Measurements from ENCODE around the gene TMPRSS15. TPM values are rescaled to one million over a fixed set of nuclear protein-coding genes. Genes with fewer than 3 reads are reported as not detected.
"Not testable (repeated sequence)": the region's sequence is repeated elsewhere in the genome, so short reads cannot be mapped to it uniquely, and the experiment has no call there.

TMPRSS15 gene
- 0.02 and 0.12 TPM in 2 replicates for total RNA-seq (2014; rRNA removed; shearing (Covaris generic))

DNA sequence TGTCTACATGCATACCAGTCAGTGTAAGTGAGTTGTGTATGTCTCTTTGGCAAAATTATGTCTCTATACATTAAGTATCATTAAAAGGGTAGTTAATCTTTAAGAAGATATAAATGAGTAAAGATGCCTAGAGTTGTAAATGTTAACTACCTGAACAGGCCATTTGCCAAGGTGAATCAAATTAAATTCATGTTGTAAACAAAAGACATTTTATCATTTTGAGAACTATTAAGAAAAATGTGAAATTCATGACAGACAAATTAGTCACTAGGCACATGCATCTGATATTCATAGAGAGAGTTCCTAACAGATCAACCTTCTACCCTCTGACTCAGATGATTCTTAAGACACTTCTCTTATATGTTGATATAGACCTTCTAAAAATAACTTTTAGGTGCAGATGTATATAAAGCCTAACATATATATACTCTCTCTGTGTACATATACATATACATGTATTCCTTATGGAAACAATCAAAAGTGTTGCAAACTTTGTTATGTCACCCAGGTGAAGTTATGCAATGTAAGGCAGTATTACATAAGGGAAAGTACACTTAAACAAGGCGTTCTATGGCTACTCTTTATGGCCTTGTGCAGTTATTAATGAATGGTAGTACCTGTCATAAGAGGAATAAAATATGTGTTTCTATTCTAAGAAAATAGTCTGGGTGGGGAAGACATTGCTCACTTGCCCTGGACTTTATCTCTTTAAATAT, at the start of gene TMPRSS15:
Gene TMPRSS15 (minus strand): TSS at position 51 of the 716 bp plus-strand sequence. CDS start 163 bp downstream, outside the sequence.
- DNase-seq (ENCODE audit: low spot score), result no peak

DNA sequence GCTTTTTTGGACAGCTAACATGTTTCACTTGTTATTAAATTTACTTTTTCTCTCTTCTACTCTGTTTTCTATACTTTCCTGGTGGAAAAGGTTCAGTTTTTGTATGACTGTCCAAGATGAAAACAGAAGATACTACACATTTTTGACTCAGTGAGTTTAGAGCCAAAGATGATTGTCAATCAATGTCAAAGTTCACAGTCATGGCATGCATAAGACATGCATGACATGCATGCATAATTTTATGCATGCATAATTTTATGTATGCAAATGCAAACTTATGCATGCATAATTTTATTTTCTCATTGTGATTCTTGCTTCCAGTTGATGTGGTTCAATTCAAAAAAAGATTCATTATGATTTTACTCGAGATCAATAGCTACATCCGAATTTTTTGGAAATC, 48.1 kb upstream of the TMPRSS15 start:
- no peak for DNase-seq (ENCODE audit: low spot score)

DNA sequence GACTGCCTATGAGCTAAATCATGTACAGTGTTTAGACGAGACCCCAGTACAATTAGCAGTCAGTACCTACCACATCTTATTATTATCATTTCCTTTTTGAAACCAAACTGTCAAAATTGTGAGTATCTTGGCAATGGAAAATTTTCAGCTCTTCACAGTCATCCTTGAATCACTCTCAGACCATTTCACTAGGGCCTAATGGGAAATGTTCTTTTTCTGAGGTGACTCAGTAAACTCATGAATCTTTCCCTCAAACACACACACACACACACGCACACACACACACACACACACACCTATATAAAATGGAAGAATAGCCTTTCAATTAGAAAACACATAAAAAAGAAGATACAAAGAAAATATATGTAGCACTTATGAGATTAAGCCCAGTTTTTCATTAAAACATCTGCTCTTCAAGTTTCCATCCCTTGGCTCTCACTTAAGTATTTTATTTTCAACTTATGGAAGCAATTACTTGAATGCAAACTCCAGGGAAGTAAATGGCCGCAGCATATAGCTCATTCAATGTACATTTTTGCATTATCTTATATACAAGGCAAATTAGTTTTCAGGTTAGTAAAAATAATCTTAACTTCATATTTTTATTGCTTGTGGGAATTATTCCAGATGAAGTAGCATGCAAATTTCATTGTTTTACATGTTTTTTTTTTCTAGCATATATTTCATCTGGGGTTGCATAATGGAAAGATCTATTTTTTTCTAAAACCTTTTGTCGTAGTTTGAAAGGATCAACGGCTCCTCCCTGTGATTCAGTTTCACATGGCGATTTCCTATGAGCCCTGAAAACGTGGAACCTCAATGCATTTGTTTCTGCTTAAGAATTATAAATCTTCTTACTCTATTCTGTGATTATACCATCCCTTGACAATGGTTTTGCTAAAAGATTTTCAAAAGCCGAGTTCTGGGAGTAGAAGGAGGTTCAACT, 46.3 kb upstream of the TMPRSS15 start:
- no peak for DNase-seq (ENCODE audit: low spot score)

DNA sequence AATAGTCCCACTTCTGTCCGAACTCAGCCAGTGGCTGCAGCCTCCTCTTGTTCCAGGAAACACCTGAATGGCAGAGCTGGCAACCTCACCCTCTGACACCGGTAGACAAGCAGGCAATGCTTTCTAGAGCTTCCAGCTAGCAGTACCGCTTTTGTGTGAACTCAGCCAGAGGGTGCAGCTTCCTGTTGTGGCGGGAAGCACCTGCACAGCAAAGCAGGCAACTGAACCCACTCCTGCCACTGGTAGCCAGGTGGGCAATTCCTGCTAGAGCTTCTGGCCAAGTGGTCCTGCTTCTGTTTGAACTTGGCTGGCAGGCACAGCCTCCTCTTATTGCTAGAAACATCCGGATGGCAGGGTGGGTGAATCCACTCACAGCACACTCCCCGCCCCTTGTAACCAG, 40.1 kb upstream of the TMPRSS15 start:
- no peak for DNase-seq (ENCODE audit: low spot score)

DNA sequence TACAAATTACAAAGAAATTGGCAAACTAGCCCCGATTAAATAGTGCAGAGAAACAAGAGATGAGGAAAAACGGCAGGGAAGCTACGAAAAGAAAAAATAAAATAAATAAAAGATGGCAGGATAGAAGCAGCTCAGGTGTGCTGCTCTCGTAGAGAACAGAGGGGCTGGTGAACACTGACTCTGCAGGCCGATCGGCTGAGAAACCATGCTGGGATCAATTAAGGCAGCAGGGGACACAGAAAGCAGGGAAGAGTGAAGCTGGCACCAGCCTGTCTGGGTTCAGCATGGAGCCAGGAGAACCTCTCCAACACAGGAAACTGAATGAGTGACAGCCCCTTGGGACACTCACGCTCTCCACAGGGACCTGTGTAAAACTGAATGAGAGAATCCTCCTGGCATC, 39.5 kb upstream of the TMPRSS15 start:
- no peak for DNase-seq (ENCODE audit: low spot score)

DNA sequence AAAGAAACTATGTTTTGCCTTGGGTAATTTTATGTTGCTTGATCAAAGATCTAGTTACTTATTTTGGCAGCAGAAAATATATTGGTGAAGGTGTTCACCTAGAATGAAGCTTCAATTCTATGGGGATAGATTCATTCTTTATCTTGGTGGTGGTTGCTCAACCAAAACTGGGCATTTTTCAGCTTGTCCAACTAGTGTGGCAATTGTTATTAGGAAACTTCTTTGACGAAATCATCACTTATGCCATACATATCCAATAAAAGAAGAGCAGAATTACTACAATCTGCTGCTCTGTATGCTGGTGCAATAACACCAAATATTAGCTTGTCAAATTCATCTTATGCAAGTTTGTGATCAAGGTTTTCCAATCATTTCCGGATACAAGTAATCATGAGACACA, 26.8 kb upstream of the TMPRSS15 start:
- no peak for DNase-seq (ENCODE audit: low spot score)

DNA sequence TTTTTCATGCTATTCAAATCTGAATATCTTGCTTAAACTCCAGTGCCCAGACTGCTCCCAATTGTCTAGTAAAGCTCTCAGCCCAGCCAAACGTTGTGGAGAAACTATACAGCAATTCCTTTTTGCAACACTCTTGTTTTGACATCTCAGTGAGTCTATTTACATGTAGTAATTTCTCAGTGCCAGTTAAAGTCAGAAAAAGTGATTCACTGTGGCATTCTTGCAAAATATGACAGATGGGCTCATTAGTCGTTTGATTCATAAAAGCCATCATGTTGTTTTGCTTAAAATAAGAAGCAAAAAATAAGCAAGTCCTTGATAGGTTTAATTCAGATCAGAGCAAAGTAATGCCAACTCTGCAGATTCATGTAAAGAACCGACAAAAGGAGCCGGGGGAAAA, 20.7 kb upstream of the TMPRSS15 start:
- no peak for DNase-seq (ENCODE audit: low spot score)

DNA sequence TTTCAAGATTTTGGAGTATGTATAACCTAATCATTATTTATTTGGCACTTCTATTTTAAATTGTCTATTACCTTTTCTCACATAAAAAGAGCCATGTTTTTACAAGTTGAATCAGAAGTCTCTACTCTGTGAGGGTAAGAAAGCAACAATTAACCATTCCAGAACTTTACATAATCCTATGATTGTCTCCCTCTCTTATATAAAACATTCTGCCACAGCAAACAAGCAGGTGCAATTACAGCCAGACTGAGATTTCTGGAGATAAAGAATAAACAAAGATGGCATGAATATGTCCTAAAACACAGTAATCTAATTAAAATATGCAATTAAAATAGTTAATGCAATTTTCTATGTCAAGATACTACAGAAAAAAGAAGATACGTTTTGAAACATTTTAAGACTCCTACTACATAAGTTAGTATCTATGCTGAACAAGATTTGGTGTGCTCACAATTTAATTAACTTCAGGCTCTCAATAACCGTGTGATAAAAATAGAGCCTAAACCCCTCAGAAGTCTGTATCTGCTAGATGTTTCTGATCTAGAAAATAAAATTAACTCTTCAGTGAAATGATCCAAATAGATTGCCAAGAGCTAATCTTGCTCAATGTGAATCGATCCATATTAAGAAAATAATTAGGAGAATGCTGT, 13.7 kb upstream of the TMPRSS15 start:
- no peak for DNase-seq (ENCODE audit: low spot score)

DNA sequence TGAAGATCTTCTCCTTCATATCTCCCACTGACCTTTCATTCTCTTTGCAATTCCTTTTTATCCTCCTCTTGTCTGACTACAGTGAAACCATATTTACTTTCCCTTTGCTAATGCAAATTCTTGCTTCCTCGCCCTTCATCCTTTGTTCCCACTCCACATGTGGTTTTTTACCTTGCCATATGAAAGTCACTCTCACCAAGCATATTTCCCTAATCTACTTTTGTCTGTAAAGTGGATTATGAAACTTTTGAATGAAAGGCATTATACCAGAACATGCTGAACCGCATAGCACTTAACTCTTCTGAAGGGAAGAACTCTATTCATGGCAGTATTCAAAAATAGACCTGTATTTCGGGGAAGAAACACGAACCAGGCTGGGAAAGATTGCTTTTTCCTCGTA, 8.0 kb upstream of the TMPRSS15 start:
- no peak for DNase-seq (ENCODE audit: low spot score)

DNA sequence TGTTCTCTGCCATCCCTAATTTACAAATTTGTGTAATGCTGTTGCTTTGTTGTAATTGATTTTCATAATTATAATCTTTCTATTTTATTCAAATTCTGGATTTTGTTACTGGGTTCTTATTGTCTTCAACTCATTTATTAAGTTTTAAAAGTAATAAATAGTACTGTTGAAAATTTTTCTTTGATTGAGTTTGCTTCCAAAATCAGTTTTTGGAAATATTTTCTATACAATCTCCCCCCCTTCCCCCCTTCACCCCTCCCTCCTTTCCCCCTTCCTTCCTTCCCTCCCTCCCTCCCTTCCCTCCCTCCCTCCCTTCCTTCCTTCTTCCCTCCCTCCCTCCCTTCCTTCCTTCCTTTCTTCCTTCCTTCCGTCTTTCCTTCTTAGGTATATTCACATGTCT, 6.0 kb upstream of the TMPRSS15 start:
- DNase-seq (ENCODE audit: low spot score), result no peak

DNA sequence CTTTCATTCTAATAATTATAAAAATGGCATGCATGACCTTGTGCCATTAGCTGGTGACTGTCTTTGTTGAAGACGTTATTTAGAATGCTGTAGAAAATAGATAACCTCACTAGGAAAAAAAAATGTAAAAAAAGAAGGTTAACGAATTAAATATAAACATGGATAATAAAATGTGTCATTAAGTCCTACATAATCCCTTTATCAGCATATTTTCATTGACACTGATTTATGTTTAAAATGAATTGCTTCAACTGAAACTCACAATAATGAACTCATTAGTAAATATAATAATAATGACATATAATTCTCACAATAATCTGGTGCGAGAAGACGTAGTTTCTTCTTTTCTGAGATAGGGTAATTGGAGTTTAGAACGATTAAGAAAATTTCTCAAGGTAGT, 4.7 kb downstream of the TMPRSS15 start:
- no peak for DNase-seq (ENCODE audit: low spot score)

DNA sequence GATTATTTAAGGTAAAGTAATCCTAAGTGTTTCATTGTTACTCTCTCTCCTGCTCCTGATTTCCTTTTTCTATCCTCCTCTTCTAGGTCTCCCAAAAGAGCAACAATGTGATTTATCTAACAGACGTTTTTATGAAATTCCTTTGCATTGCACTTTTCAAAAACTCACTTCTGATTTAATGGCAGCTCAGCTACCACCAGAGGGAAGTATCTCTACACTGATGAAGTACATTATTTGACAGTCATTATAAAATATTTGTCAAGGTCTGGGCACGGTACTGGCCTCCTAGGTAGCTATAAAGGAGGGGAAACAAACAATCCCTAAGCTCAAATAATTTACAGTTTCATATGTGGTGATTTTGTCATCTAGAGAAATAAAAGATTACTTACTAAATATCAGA, 15.6 kb downstream of the TMPRSS15 start:
- DNase-seq (ENCODE audit: low spot score), result no peak

DNA sequence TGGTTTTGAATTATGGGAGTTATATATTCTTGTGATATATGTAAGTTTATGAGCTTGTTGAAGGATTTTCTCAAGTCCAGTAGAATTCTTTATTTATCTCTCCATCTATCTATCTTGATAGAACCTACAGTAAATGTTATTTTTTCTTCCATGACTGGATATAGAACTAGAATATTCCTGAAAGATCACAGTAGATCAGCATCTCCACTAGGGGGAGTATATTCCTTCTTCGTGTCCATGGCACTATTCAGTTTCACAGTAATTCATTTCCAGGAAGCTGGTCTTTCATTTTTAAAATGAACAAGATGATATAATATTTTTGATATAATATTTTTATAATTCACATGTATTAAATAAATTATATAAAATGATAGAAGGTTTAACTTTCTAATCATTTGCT, 18.8 kb downstream of the TMPRSS15 start:
- peak; percentile 21 for DNase-seq (ENCODE audit: low spot score)

DNA sequence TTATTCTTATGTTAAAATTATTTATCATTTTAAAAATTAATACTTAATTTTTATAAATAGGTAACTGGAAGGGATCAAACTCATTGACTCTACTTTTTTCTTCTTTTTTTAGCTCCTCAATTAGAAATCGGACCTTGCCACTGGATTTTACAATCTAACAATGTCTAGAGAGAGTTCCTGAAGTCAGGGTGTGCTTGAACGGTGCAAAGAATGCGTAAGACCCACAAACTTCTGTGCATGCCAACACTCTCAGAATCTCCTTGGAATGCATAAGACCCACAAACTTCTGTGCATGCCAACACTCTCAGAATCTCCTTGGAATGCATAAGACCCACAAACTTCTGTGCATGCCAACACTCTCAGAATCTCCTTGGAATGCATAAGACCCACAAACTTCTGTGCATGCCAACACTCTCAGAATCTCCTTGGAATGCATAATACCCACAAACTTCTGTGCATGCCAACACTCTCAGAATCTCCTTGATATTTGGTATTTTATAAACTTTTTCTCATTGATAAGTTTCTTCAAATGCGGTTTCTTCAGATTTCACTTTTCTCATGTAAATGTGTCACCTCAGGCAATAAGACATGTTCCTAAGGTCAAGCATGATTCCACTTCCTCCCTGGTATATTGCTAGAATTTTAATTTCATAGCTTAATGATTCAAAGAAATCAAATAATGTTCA, 20.5 kb downstream of the TMPRSS15 start:
- not testable (repeated sequence) for DNase-seq (ENCODE audit: low spot score)

DNA sequence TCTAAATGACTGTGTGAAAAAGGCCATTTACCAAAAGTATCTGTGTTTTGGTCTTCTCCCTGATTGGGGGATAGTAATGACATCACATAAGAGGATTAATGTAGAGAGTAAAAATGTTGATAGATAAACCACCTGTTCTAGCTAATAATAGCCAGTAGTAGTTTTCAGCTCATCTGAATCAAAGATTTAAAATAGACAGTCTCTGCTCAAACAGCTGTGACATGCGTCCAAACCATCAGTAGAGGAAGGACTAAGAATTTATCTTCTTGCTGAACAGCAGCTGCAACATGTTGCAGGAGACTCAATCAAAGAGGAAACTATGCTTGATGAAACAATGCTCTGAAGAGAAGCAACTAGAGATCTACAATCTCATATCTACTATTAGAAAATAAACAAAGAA, 21.4 kb downstream of the TMPRSS15 start:
- DNase-seq (ENCODE audit: low spot score), result no peak

DNA sequence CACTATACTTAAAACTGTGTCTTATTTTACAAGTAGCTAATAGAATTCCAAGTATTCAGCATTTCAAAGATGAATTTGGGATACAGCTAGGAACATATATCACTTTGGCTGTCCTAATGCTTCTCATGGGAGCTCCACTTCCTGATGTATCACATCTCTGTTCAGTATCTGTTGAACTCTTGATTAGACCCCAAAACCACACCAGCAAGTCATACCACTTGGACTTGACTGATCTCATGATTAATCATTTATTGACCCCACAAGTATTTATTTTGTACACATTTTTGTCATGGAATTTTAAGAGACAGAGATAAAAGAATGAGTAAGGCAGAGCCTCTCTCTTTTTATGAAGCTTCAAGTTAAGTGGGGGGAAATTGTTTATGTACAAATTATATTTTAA, 30.0 kb downstream of the TMPRSS15 start:
- no peak for DNase-seq (ENCODE audit: low spot score)

DNA sequence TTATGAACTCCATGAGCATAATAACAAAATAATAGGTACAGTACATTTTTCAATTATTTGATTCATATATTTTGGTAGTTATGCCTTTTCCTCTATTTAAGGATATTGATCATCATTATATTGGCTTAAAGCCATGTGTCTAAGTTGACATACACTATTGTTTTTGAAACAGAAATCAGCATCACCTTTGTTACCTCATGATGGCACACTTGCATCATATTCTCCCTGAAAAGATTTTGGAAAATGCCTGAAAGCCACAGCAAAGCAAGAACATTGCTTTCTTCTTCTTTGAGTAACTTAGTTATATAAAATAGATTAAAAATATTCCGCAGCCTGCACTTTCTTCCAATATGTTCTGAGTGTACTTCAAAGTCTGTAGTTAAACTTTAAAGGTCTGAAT, 33.3 kb downstream of the TMPRSS15 start:
- no peak for DNase-seq (ENCODE audit: low spot score)

DNA sequence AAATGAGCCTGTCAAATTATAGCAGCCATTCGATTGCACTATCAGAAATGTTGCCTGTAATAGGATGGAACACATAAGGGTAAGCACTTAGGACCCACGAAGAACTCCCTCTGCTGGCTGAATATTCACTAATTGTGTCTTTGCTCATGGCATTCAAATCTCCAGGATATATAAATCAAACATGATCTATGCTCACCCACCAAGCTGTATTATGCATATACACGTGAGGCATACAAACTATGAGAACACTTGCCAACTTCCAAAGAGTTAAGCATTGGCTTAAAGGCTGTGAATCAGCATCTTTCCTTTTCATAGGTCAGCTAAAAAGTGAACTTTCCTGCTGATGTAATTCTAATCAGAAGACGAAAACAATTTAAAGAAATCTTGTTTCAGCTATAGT, 34.5 kb downstream of the TMPRSS15 start:
- peak; percentile 4 for DNase-seq (ENCODE audit: low spot score)

DNA sequence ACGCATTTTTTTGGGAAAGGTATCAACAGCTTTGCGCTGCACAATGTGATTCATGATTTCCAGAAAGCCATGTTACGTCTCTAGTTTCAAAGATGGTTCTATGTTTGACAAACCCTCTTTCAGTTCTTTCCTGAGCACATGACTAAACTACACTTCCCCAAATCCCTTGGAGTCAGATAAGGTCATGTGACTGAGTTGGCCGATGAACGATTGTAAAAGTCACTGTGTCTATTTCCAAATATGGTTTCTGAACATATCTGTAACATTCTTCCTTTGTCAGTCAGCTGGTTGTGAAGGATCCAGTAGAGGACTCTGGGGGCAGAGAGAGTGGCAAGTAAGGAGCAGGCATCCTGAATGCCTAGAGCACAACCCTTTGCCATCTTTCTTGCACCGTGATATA, 35.4 kb downstream of the TMPRSS15 start:
- no peak for DNase-seq (ENCODE audit: low spot score)

DNA sequence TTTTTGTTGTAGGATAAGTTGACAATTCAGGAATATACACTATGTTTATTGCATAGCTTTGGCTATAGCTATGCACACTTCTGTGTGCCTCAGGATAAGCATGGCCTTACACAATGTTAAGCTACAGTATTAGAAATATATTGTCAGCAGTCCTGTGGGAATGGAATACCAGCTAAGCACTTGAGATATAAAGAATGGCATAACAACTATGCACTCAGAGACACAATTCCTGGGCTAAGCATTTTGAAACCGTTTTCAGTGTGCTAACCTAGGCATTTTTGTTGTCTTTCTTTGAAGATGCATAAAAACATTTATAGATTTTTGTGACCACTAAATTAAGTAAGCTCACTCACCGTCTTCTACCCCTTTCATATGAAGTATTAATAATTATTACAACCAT, 46.8 kb downstream of the TMPRSS15 start:
- no peak for DNase-seq (ENCODE audit: low spot score)

DNA sequence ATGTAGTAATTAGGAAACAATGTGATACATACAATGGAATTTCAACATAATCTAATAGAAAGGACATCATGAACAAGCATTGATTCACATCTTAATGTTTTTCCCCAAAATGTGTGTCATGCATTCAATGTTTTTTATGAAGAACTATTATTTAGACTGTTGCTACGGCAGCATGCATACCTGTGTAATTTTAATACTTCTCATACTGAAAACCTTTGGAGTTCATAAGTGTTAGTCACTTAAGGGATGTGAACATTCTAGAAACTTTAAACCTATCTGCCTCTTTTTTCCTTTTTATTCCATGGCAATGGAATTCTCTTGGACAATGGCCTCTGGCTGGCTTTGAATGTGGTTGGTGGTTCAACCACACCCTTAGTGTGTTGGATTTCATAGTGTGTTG, 48.6 kb downstream of the TMPRSS15 start:
- DNase-seq (ENCODE audit: low spot score), result no peak

DNA sequence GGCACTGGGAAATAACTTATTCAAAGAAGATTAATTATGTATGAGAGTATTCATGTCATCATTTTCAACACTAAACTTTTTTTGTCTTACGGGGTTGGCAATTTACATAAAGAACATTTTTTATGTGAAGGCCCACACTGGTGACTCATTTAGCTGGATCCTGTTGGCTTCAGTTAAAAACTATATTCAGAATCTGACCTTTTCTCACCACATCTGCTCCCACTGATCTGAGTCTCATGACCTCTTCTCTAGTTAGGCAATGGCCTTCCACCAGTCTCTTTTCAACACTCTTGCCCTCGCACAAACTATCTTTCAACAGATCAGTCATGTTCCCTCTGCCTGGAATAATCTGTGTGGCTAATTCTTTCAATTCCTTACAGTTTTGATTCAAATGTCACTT, 53.4 kb downstream of the TMPRSS15 start:
- DNase-seq (ENCODE audit: low spot score), result no peak

Measured in A172 (cell line).